ENCODE measurements around the gene SLC39A11.
"Not testable (repeated sequence)": the region's sequence is repeated elsewhere in the genome, so short reads cannot be mapped to it uniquely, and the experiment has no call there.

SLC39A11 gene

DNA sequence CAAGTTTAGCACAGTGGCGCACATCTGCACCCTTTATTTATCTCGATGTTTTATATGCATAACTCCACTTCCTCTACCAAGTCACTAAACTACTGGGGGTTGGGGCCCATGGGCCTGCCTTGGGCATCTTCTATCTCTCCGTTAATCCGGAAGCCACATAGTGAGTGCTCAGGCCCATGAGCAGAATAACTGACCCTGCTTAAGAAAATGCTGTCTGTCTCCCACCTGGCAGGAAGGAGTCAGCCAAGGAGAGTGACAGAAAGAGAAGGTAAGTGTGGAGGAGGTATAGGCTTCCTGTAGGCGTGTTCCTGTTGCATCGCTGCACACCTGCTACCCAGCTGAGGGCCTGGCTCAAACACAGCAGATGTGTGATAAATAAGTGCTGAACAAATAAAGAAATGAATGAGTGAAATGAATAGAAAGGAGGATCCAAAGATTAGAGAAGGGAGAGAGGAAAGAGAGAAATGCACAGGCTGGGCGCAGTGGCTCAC lies 320.1 kb downstream of the SLC39A11 start:
- no peak for DNase-seq

DNA sequence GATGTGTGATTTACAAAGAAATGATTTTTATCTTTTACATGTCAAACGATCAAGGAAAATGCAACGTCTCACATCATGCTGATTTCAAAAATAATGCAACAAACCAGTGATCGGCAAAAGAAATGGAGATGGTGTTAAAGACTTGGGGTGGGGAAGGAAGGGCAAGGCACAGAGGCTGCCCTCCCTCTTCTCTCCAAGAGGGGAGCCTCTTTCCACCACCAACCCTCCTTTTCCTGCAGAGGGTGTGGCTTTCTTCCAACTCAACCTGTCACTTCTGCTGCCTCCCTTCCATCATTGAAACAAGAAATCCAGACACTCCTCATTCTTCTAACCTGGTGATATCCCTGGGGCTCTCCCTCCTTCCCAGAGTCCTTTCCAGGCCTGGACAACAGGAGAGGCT lies 320.8 kb downstream of the SLC39A11 start:
- DNase-seq, result no peak

DNA sequence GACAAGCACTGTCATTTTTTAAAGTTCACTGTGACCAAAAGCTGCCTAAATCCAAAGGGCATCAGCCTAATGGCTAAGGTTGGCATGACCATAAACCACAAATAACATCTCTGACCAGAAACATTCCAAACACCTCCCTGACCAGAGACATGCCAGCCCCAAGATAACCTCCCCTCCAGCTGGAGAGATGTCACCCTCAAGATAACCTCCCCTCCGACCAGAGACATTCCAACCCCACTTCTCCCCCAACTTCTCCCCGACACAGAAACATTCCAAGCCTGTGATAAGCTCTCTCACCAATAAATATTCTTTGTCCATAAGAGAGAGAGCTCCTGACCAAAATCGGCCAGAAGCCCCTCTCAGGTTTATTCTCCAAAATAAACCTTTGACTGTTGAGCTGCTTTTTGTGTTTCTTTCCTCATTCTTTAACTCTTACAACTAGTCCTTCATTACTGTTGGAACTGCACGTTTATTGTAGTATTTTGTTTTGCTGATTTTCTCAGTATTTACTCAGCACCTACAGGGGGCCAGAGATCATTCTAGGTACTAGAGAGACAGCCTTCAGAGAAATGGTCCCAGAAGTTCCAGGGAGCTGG lies 325.6 kb downstream of the SLC39A11 start:
- DNase-seq, result no peak

DNA sequence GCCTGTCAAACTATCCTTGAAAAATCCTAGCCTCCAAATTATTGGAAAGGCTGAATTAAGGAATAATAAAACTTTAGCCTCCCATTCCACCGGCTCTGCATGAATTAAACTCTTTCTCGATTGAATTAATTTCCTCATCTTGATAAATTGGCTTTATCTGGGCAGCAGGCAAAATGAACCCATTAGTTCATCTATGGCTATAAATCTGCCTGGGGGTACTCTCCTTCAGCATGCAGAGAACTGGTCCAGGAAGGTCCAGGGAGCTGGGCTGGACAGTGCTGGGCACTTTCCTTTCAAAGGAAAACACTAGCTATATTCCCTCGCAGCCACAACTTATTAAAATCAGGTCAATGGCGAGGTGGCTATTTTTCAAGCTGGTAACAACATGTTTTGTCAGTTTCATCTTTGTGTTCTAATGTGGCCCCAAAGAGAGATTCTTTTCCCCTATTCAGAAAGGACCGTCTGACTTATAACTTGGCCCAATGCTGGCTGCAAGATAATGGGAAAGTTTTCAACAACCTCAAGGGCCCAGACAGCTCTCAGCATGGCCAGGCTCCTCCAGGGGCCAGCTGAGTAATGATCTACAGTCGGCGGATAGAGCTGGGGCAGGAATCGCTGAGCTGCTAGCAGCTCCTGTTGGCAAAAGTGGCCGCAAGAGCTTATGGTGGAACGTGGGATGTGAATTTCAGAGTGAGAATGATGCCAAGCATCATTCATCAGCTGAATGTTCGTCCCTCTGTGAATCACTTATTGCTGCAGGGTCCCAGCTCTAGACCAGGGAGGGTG lies 326.9 kb downstream of the SLC39A11 start:
- DNase-seq, result no peak

DNA sequence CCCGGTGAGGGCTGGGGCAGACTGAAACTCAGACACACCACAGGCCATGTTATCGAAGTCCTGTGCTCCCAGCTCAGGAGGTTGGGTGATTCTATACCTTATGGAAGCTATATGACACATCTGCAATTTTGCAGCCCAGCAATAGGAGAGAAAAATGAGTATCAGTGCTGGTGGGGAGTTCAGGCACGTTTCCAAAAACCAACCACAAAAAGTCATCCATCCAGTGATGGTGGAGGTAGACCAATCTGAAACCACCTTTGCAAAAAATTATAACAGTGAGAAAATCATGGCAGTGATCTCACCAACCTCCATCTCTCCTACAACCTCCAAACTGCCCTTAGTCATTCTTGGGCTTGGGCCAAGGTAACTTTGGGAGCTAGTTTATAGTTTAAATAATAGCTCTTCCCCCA lies 327.9 kb downstream of the SLC39A11 start:
- no peak for DNase-seq

DNA sequence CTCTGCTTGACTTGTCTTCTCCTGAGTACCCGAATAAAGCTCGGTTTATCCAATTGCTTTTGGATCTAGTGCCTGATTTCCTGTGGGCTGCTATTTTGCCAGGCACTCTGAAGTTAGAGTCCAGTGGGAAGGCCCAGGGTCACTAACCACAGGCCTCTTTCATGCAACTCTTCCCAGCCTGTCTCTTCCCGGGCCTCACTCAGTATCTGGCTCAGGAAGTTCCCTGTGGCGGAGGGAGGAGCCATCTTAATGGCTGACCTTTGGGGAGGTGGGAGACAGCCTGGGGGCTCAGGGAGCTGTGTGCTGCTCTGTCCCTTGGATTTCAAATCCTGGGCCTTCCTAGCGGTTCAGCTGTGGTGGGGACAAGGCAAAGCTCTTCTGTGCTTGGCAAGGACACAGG lies 328.5 kb downstream of the SLC39A11 start:
- no peak for DNase-seq

DNA sequence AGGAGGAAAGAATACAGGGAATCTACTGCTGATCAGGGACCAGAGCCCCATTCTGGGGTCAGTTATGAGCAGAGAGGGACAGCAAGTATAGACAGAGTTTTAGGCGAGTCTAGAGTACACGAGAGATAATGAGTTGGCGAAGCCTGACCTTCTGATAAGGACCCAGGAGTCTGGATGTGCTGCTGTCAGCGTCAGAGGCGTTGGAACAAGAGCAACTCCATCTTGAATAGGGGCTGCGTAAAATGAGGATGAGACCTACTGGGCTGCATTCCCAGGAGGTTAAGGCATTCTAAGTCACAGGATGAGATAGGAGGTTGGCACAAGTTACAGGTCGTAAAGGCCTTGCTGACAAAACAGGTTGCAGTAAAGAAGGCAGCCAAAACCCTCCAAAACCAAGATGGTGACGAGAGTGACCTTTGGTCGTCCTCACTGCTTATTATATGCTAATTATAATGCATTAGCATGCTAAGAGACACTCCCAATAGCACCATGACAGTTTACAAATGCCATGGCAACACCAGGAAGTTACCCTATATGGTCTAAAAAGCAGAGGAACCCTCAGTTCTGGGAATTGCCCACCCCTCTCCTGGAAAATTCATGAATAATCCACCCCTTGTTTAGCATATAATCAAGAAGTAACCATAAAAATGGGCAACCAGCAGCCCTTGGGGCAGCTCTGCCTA lies 330.5 kb downstream of the SLC39A11 start:
- not testable (repeated sequence) for DNase-seq

DNA sequence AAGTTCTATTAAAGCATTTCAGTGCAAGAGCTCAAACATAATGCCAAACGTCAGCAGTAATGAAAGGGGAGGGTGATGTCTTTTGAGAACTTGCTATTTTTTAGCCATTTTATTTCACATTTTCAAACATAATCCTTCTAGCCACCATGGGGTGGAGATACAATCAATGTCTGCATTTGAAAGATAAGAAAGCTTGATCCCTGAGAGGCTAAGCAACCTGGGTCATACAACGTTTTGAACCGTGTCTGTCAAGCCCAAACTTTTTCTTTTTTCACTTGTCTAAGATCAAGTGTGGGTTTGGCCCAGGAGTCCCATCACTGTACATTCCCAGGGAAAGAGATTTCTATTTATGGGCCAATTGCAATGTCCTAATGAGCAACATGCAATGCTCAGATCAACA lies 331.1 kb downstream of the SLC39A11 start:
- no peak for DNase-seq

DNA sequence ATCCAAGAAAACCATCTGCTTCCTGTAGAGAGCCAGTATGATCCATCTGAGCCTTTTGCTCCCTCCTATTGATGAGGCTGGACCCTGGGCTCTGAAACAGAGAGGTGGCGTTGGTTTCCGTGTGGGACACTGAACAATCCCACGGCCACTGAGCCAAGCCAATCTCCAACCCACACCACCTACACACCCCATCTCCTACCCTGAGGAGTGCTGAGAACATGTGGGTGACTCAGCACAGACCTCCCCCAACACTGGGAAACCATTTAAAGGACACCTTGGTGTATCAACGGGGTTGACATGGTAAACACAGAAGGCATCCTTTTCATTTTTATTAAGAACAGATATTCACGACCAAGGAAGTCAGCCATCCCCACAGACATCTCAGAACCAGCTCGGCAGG lies 332.1 kb downstream of the SLC39A11 start:
- no peak for DNase-seq

DNA sequence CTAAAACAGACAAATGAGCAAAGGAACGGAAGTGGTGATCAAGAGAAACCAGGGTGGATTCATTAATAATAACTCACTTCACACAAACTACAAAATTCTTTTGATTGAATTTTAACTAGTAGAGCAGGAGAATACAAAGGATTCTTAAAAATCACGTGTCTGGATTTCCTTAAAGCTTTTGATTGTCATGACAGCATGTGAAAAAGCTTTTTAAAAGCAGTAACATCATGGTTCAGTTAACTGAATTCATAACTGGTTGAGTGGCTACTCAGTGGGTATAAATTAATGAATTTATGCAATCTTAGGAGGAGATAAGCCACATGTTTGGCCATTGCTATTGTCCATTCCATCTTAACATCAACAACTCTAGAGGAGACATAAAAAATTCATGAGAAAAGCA lies 333.2 kb downstream of the SLC39A11 start:
- no peak for DNase-seq

DNA sequence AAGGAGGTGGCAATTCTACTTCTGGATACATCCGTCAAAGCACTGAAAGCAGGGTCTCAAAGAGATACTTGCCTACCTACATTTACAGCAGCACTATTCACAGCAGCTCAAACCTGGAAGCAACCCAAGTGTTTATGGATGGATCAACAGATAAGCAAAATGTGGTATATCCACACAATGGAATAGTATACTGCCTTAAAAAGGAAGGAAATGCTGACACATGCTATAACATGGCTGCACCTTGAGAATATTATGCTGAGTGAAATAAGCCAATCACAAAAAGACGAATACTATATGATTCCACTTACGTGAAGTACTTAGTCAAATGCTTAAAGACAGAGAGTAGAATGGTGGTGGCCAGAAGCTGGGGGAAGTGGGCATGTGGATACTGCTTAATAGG lies 336.2 kb downstream of the SLC39A11 start:
- DNase-seq, result no peak

DNA sequence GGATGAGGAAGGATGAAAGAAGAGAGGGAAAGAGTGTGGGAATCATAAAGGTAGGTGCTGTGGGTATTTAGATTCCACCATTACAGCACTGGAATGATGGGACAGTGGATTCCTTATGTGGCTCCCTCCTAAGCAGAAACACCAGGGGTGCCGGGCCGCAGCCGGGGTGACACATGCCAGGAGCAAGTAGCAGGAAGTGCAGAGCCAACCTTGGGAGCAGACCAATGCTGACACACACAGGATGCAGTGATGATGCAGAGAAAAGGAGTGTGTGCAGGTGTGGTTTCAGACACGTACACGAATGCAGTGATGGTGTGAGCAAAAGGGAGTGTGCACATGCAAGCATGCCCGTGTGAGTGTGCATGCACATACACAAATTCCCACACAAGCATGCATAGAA lies 338.0 kb downstream of the SLC39A11 start:
- DNase-seq, result no peak

DNA sequence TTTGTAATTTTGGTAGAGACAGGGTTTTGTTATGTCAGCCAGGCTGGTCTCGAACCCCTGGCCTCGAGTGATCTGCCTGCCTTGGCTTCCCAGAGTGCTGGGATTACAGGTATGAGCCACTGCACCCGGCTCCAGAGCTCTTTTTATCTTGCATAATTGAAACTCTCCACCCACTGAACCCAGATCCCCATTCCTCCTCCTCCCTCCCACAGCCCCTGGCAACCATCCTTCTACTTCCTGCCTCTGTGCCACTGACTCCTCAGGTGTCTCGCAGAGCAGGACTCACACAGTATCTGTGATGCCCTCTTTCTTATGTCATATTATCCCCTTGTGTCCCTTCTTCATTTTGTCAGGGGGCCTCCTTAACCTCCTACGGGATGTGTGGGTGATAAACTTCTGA lies 340.7 kb downstream of the SLC39A11 start:
- no peak for DNase-seq

DNA sequence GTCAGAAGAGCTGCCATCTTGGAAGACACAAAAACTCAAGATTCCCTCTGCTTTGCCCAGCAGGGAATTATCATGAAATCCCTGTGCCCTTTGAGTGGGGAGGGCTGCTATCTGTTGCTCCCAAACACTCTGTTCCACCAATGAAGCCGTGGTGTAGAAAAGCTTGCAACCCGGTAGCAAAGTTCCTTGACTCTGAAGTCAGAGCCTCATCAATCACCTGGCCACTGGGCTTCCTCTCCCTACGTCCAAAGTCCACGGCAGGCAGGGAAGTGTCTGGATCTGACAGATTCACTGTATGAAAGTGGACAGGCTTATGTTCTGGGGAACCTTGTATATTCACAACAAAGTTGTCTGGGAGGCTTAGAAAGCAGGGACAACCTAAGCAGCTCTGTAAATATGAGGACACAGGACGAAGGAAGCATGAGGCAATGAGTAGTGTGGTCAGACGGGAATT lies 343.3 kb downstream of the SLC39A11 start:
- DNase-seq, result no peak

DNA sequence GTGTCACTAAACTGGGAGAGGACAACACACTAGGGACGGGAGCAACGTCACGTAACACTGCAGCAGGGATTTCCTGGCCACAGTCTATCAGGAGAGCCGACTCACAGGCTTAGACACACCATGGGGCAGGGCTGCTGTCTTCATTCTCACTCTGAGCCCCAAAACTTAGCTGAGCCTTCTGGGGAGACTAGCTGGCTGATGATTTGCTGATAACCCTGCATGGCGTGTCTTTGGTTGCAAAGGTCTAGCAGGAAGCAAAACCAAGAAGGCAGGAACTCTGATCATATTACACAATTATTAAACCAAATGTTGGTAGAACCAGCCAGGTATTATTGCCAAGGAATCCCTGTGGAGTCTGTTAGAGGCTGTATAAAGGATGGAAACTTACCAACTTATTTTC lies 345.0 kb downstream of the SLC39A11 start:
- no peak for DNase-seq

DNA sequence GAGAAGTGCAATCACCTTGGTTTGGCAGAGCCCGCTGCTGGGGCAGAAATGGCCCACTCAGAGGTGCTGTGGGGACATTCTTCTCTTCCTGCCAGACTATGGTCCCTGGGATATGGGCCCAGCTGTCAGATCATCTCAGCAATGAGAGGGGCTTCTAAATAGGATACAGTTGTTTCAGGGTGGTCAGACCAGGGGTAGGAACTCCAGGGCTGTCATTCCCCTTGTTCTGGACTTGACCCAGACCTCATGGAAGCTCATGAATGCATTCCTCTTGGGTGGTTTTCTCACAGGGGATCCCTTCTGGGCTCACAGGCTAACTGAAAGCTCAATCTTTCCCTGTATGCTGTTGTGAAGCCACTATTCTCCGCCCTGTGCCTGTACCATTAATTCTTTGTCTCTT lies 347.2 kb downstream of the SLC39A11 start:
- DNase-seq, result no peak

DNA sequence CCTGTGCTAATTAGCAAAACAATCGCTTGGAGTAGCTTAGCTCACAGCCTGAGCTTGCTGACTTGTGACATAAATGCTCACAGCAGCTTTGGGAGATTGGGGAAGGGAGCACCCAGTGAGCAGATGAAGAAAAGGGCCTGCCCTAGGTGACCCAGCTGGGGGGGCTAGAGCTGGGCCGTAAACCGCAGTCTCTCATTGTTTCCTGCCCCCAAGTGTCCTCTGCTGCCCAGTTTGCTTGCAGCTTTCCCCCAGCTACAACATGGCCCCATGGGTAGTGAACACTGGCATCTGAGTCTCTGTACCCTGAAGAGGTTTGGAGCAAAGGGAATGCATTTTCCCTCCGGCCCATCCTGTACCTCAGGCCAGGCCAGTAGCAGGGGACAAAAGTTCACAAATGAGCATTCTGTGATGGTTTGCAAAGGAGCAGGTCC lies 349.4 kb downstream of the SLC39A11 start:
- no peak for DNase-seq

DNA sequence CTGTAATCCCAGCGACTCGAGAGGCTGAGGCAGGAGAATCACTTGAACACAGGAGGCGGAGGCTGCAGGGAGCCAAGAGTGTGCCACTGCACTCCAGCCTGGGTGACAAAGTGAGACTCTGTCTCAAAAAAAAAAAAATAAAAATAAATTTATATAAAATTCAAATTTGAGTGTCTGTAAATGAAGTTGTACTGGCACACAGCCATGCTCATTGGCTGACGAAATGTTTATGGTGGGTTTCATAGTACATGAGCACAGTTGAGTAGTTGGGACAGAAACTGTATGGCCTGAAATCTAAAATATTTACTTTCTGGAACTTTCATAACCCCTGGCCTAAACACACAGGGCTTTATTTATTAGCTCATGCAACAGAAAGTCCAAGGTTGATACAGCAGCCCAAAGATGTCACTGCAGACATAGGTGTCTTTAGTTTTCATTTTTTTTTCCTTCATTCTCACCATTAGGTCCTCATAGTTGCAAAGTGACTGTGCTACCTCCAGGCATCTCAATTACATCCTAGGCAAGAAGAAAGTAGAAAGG lies 355.3 kb downstream of the SLC39A11 start:
- DNase-seq, result no peak

DNA sequence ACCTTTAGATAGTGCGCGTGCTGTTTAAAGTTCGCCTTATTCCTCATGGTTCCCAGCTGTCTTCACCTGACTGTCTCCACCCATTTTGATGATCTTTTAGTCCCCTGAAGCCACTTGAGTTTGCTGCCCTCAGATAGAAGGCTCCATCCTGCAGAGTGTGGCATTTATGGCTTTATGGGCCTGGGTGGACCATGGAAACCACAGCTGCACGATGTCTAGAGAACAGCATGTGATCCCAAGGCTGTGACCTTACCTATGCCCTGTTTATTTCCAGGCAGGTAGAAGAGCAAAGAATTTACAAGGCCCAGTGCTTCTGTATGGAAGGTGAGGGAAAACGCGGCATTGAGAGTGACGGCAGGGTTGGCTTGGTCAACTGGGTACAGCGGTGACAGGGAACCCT lies 356.9 kb downstream of the SLC39A11 start:
- no peak for DNase-seq

DNA sequence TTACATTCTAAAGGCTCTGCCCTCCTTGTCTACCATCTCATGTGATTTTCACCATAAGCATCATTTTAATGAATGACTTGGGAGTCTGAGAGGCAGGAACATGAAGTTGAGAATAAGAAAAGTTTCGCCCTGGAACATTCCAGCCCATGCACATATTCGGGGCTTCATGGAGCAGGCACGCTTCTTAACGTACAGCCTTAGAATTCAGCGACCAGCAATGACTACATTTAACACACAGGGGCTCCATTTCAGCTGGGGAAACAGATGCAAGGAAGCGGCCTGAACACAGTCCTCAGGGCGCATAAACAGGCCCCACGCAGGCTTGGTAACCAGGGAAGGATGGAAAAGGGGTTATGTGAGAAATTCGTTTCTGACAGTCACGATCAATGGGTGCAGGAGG lies 357.4 kb downstream of the SLC39A11 start:
- no peak for DNase-seq

DNA sequence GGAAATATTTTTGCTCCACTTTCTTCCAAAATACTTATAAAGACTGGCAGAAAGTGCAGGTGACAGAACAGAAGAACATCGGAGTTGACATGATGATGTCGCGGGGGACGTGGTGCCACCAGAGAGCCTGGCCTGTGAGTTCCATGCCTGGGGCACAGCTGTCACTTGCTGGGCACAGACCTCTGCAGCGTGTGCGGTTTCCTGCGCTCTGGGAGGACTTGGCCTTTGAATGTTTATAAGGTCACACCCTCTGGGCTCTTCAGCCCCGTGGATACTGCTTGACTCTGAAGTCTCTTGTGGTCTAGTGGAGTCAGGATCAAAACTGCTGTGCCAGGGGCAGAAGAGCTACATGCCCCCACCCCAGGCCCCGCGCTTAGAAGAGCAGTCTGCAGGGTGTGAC lies 357.9 kb downstream of the SLC39A11 start:
- no peak for DNase-seq

DNA sequence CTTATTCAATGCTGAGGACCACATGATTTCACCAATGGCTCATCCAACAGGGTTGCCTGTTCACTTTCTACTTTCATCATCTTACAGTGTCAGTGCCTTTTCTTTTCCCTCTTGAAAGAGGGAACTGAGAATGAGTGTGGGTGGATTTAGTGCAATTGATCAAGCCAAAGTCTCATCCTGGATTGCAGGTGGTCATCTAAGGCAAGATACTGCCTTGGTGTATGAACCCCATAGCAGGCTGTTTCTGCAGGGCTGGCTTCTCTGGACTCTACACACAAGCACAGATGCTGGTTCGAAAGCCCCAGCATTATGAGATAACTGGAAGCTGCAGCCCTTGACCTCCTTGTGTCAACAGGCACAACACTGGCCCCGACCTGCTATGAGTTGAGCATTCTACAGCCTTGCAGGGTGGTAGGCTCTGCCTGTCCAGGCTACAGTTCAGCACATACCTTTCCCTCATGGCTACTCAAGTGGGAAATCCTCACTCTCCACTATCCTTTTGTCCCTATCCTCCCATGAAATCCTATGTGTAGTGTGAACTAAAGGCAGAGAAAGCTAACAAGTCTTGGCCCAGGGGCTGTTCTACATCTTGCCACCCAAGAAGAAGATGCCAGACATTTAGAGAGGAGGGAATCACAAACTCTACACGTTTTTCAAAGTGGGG lies 358.7 kb downstream of the SLC39A11 start:
- DNase-seq, result no peak
